Measurements from ENCODE around the gene AGR2. TPM values are rescaled to one million over a fixed set of nuclear protein-coding genes. Genes with fewer than 3 reads are reported as not detected.

Gene AGR2
- polyA plus RNA-seq, 1 of the 3 experiments (the other 2 are of a cell fraction) = not detected

- TF ChIP-seq RFX5 (IDR thresholded peaks at IDR 0.05; ENCODE audit: low read length) (no peak), YY1 (IDR thresholded peaks at IDR 0.05; ENCODE audit: low read depth) (no peak), TCF12 (IDR thresholded peaks at IDR 0.05) (no peak), FOXJ3 (CRISPR knock-in tag; IDR thresholded peaks at IDR 0.05) (no peak), FOSL2 (IDR thresholded peaks at IDR 0.05; ENCODE audit: borderline replicate concordance, low read depth) (no peak), USF1 (IDR thresholded peaks at IDR 0.05; ENCODE audit: borderline replicate concordance, low read depth) (no peak), EZH2phosphoT487 (IDR thresholded peaks at IDR 0.05; ENCODE audit: borderline replicate concordance, low read depth) (no peak), MXI1 (IDR thresholded peaks at IDR 0.05; ENCODE audit: low read depth, low read length) (no peak)
- TF ChIP-seq, protein P1, sequence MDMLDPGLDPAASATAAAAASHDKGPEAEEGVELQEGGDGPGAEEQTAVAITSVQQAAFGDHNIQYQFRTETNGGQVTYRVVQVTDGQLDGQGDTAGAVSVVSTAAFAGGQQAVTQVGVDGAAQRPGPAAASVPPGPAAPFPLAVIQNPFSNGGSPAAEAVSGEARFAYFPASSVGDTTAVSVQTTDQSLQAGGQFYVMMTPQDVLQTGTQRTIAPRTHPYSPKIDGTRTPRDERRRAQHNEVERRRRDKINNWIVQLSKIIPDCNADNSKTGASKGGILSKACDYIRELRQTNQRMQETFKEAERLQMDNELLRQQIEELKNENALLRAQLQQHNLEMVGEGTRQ (IDR thresholded peaks at IDR 0.05; ENCODE audit: borderline replicate concordance, low read depth, low read length) = no peak
- TF ChIP-seq, protein P2, sequence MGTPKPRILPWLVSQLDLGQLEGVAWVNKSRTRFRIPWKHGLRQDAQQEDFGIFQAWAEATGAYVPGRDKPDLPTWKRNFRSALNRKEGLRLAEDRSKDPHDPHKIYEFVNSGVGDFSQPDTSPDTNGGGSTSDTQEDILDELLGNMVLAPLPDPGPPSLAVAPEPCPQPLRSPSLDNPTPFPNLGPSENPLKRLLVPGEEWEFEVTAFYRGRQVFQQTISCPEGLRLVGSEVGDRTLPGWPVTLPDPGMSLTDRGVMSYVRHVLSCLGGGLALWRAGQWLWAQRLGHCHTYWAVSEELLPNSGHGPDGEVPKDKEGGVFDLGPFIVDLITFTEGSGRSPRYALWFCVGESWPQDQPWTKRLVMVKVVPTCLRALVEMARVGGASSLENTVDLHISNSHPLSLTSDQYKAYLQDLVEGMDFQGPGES (IDR thresholded peaks at IDR 0.05; ENCODE audit: low read depth, low read length) = no peak
Measured at GRCh38 chr7:16794986-16795385, 9.8 kb downstream of the AGR2 start (continued).

DNA sequence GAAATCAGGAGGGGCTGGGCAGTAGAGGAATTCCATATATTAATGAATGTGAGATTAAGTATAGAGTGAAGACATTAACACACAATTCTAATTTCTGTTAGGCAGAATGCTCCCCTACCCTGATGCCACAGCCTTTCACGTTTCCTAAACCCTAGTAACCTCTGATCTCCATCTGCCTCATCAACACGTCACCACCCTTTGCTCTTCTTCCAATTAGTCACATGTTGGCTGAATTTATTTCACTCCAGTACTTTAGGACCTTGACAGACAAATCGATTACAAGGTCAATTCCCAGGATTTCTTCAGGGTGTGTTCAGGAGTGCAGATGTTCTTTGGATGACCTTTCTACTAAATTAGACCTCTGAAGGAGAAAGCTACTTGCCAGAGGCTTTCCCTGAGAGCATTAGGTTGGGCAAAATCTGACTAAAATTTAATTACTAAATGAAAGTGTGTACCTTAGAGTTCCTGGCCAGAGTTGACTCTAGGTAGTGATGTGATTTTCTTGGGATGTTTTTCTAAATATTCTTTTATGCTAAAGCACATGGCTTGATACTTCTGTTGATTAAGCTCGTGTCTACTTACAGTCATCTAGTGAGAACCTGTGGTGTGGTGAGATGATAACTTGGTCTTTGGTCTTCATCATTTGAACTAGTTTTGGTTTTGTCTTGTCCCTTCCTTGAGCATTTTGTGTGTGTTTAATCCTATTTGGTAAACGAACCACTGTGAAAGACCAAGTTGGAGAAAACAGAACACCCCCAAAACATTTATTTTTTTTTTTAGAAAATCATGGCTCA lies 12.7 kb downstream of the AGR2 start:
- no peaks in the 10 kb centered on the region for H3F3A ChIP-seq (replicated peaks; ENCODE audit: insufficient read depth)
- no peaks in the 10 kb centered on the region for H3K9me3 ChIP-seq
- no peak overlapping the region for H3K4me2 ChIP-seq
- H3K27ac ChIP-seq (ENCODE audit: low read depth in 2 of 2, low read length in 1 of 2) = no peak overlapping the region
- H4K20me1 ChIP-seq (ENCODE audit: insufficient read depth) = no peaks in the 10 kb centered on the region
- CTCF ChIA-PET = interaction anchor here (0.9 to 1.4 kb wide), 2 partner anchors 8 to 9 kb away, joined by 3 to 7 read pairs; no protein-coding TSS in a partner anchor
- H3K79me2 ChIP-seq (ENCODE audit: insufficient read depth) = no peaks in the 10 kb centered on the region
- POLR2A ChIA-PET = no interaction called here
- no peak overlapping the region for H3K9ac ChIP-seq
- no peak overlapping the region for H3K4me3 ChIP-seq (ENCODE audit: low read depth in 2 of 2, low read length in 1 of 2)
- no peaks in the 10 kb centered on the region for H3K9me2 ChIP-seq
- peaks cover 0 to 14% of the 10 kb centered on the region in 2 experiments; a peak in 2 of 4 replicates for H3K4me1 ChIP-seq (ENCODE audit: control insufficient read depth in 1 of 2, insufficient read depth in 2 of 2, low read depth in 1 of 2, low read length in 1 of 2)
- H3K27me3 ChIP-seq (ENCODE audit: insufficient read depth) = peaks cover 4% of the 10 kb centered on the region; the same call in 1 of the 2 replicates
- DNase-seq = no peak
- 41% methylated on average over 5 of the region's 5 CpGs for WGBS (ENCODE audit: low lambda C conversion rate)
- no peak overlapping the region for H2AFZ ChIP-seq (ENCODE audit: low read depth)
- H3K36me3 ChIP-seq (replicated peaks in 1 of 2; ENCODE audit: control insufficient read depth in 1 of 2, insufficient read depth in 2 of 2, low read length in 1 of 2) = no peaks in the 10 kb centered on the region
- TF ChIP-seq TCF12 (IDR thresholded peaks at IDR 0.05) (no peak), MXI1 (IDR thresholded peaks at IDR 0.05; ENCODE audit: low read depth, low read length) (no peak), ZBTB33 (IDR thresholded peaks at IDR 0.05; ENCODE audit: borderline replicate concordance, low read depth) (no peak)
- TF ChIP-seq, protein P3, sequence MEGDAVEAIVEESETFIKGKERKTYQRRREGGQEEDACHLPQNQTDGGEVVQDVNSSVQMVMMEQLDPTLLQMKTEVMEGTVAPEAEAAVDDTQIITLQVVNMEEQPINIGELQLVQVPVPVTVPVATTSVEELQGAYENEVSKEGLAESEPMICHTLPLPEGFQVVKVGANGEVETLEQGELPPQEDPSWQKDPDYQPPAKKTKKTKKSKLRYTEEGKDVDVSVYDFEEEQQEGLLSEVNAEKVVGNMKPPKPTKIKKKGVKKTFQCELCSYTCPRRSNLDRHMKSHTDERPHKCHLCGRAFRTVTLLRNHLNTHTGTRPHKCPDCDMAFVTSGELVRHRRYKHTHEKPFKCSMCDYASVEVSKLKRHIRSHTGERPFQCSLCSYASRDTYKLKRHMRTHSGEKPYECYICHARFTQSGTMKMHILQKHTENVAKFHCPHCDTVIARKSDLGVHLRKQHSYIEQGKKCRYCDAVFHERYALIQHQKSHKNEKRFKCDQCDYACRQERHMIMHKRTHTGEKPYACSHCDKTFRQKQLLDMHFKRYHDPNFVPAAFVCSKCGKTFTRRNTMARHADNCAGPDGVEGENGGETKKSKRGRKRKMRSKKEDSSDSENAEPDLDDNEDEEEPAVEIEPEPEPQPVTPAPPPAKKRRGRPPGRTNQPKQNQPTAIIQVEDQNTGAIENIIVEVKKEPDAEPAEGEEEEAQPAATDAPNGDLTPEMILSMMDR (IDR thresholded peaks at IDR 0.05) = no peak
- TF ChIP-seq, protein P4, sequence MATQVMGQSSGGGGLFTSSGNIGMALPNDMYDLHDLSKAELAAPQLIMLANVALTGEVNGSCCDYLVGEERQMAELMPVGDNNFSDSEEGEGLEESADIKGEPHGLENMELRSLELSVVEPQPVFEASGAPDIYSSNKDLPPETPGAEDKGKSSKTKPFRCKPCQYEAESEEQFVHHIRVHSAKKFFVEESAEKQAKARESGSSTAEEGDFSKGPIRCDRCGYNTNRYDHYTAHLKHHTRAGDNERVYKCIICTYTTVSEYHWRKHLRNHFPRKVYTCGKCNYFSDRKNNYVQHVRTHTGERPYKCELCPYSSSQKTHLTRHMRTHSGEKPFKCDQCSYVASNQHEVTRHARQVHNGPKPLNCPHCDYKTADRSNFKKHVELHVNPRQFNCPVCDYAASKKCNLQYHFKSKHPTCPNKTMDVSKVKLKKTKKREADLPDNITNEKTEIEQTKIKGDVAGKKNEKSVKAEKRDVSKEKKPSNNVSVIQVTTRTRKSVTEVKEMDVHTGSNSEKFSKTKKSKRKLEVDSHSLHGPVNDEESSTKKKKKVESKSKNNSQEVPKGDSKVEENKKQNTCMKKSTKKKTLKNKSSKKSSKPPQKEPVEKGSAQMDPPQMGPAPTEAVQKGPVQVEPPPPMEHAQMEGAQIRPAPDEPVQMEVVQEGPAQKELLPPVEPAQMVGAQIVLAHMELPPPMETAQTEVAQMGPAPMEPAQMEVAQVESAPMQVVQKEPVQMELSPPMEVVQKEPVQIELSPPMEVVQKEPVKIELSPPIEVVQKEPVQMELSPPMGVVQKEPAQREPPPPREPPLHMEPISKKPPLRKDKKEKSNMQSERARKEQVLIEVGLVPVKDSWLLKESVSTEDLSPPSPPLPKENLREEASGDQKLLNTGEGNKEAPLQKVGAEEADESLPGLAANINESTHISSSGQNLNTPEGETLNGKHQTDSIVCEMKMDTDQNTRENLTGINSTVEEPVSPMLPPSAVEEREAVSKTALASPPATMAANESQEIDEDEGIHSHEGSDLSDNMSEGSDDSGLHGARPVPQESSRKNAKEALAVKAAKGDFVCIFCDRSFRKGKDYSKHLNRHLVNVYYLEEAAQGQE (IDR thresholded peaks at IDR 0.05; ENCODE audit: low read depth, low read length) = no peak
- TF ChIP-seq, protein P2 (IDR thresholded peaks at IDR 0.05; ENCODE audit: low read depth, low read length) = no peak
- TF ChIP-seq, protein P5, sequence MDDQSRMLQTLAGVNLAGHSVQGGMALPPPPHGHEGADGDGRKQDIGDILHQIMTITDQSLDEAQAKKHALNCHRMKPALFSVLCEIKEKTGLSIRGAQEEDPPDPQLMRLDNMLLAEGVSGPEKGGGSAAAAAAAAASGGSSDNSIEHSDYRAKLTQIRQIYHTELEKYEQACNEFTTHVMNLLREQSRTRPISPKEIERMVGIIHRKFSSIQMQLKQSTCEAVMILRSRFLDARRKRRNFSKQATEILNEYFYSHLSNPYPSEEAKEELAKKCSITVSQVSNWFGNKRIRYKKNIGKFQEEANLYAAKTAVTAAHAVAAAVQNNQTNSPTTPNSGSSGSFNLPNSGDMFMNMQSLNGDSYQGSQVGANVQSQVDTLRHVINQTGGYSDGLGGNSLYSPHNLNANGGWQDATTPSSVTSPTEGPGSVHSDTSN (IDR thresholded peaks at IDR 0.05) = no peak
